HG03025 (cell line): ENCODE measurements around the gene SLC7A6.

ENCODE experiments used
- ATAC-seq: cut with Tn5 transposase; IDR thresholded peaks from one replicate; pipeline ENCODE4 v1.9.1; 2021; ENCODE audit warnings: mild to moderate bottlenecking, moderate library complexity; ENCODE audit not compliant: unreplicated experiment, low FRiP score

The SLC7A6 gene

GRCh38 chr16:68252383-68252782, 11.9 kb upstream of the SLC7A6 start:
- no peak for ATAC-seq

- ATAC-seq = no peak
Observed at GRCh38 chr16:68253721-68254120, 10.6 kb upstream of the SLC7A6 start.

GRCh38 chr16:68255712-68256111, 8.6 kb upstream of the SLC7A6 start:
- no peak for ATAC-seq

- ATAC-seq = no peak
Observed at GRCh38 chr16:68257251-68257905, 6.9 kb upstream of the SLC7A6 start.

- no peak for ATAC-seq
Observed at GRCh38 chr16:68257906-68258800, 6.2 kb upstream of the SLC7A6 start.

- no peak for ATAC-seq
Observed at GRCh38 chr16:68259007-68259825, 5.1 kb upstream of the SLC7A6 start.

- no peak for ATAC-seq
Observed at GRCh38 chr16:68263559-68264127, 683 bp upstream of the SLC7A6 start.

- peak; percentile 5 for ATAC-seq
Observed at GRCh38 chr16:68265078-68265920, 973 bp downstream of the SLC7A6 start.

GRCh38 chr16:68267612-68268405, 3.5 kb downstream of the SLC7A6 start:
- ATAC-seq = no peak

GRCh38 chr16:68269793-68270192, 5.5 kb downstream of the SLC7A6 start:
- ATAC-seq = no peak

- ATAC-seq = no peak
Observed at GRCh38 chr16:68270353-68270752, 6.0 kb downstream of the SLC7A6 start.

- ATAC-seq = no peak
Observed at GRCh38 chr16:68272507-68273209, 8.3 kb downstream of the SLC7A6 start.

GRCh38 chr16:68273459-68273858, 9.1 kb downstream of the SLC7A6 start:
- ATAC-seq = no peak

- ATAC-seq = no peak
Observed at GRCh38 chr16:68273896-68274295, 9.6 kb downstream of the SLC7A6 start.

GRCh38 chr16:68274441-68274840, 10.1 kb downstream of the SLC7A6 start:
- no peak for ATAC-seq

GRCh38 chr16:68275611-68276191, 11.4 kb downstream of the SLC7A6 start:
- ATAC-seq = no peak

- ATAC-seq = no peak
Observed at GRCh38 chr16:68276223-68276622, 11.9 kb downstream of the SLC7A6 start.
